ENCODE results near the gene KLHL26.

Gene KLHL26

GRCh38 chr19:18616023-18616422 lies 20.8 kb upstream of the KLHL26 start:
- no peak for DNase-seq (ENCODE audit: low spot score)

- no peak for DNase-seq (ENCODE audit: low spot score)
Observed at GRCh38 chr19:18617562-18617961, 19.3 kb upstream of the KLHL26 start.

GRCh38 chr19:18618236-18618635 lies 18.6 kb upstream of the KLHL26 start:
- no peak for DNase-seq (ENCODE audit: low spot score)

- no peak for DNase-seq (ENCODE audit: low spot score)
Observed at GRCh38 chr19:18620311-18620710, 16.5 kb upstream of the KLHL26 start.

GRCh38 chr19:18620902-18621301 lies 15.9 kb upstream of the KLHL26 start:
- DNase-seq (ENCODE audit: low spot score): no peak

GRCh38 chr19:18626906-18627305 lies 9.9 kb upstream of the KLHL26 start:
- no peak for DNase-seq (ENCODE audit: low spot score)

- DNase-seq (ENCODE audit: low spot score): no peak
Observed at GRCh38 chr19:18629166-18630088, 7.4 kb upstream of the KLHL26 start.

GRCh38 chr19:18633321-18633720 lies 3.5 kb upstream of the KLHL26 start:
- DNase-seq (ENCODE audit: low spot score): no peak

- DNase-seq (ENCODE audit: low spot score): no peak
Observed at GRCh38 chr19:18634612-18635297, 2.1 kb upstream of the KLHL26 start.

GRCh38 chr19:18635831-18636182 lies 1.0 kb upstream of the KLHL26 start:
- no peak for DNase-seq (ENCODE audit: low spot score)

- DNase-seq (ENCODE audit: low spot score): peak; percentile 91
Observed at GRCh38 chr19:18636183-18636968, 452 bp upstream of the KLHL26 start.

- DNase-seq (ENCODE audit: low spot score): no peak
Observed at GRCh38 chr19:18637673-18638630, 1.1 kb downstream of the KLHL26 start.

- no peak for DNase-seq (ENCODE audit: low spot score)
Observed at GRCh38 chr19:18639706-18640243, 2.9 kb downstream of the KLHL26 start.

- DNase-seq (ENCODE audit: low spot score): no peak
Observed at GRCh38 chr19:18644196-18645034, 7.6 kb downstream of the KLHL26 start.

GRCh38 chr19:18645035-18645511 lies 8.2 kb downstream of the KLHL26 start:
- DNase-seq (ENCODE audit: low spot score): no peak

- DNase-seq (ENCODE audit: low spot score): no peak
Observed at GRCh38 chr19:18646535-18647370, 9.9 kb downstream of the KLHL26 start.

GRCh38 chr19:18647371-18647767 lies 10.5 kb downstream of the KLHL26 start:
- no peak for DNase-seq (ENCODE audit: low spot score)

- DNase-seq (ENCODE audit: low spot score): no peak
Observed at GRCh38 chr19:18647807-18648206, 11.0 kb downstream of the KLHL26 start.

GRCh38 chr19:18648973-18649315 lies 12.1 kb downstream of the KLHL26 start:
- no peak for DNase-seq (ENCODE audit: low spot score)

Data from hematopoietic multipotent progenitor cell treated with erythropoietin and hydrocortisone succinate and interleukin-3 and kit ligand, for 15 days (in vitro differentiated cells).